GM06990 (cell line): Measurements from ENCODE around the gene ATP2B3.

Source experiments
- DNase-seq: peaks from one replicate; pipeline ENCODE4 v3.0.0-alpha.2; 2011; ENCODE audit not compliant: insufficient read length; ENCODE audit errors: extremely low read depth
- H3K27me3 ChIP-seq: replicated peaks from 2 replicates; pipeline ENCODE4 v1.6.0; 2011; ENCODE audit warnings: low read length; ENCODE audit not compliant: control insufficient read depth, insufficient read depth
- H3K36me3 ChIP-seq: 2 replicates; pipeline ENCODE4 v1.5.1; 2011; ENCODE audit warnings: low read length; ENCODE audit not compliant: control insufficient read depth, insufficient read depth
- H3K4me3 ChIP-seq: replicated peaks from 2 replicates; pipeline ENCODE4 v1.5.1; 2011; ENCODE audit warnings: low read depth, mild to moderate bottlenecking, control low read depth, low read length
- TF ChIP-seq, protein P1 (sequence below): IDR thresholded peaks from 2 replicates; pipeline ENCODE4 v1.5.1; 2011; ENCODE audit warnings: low read length, control low read depth, mild to moderate bottlenecking, inconsistent platforms; ENCODE audit not compliant: insufficient read depth, poor library complexity, severe bottlenecking

ATP2B3 gene

DNA sequence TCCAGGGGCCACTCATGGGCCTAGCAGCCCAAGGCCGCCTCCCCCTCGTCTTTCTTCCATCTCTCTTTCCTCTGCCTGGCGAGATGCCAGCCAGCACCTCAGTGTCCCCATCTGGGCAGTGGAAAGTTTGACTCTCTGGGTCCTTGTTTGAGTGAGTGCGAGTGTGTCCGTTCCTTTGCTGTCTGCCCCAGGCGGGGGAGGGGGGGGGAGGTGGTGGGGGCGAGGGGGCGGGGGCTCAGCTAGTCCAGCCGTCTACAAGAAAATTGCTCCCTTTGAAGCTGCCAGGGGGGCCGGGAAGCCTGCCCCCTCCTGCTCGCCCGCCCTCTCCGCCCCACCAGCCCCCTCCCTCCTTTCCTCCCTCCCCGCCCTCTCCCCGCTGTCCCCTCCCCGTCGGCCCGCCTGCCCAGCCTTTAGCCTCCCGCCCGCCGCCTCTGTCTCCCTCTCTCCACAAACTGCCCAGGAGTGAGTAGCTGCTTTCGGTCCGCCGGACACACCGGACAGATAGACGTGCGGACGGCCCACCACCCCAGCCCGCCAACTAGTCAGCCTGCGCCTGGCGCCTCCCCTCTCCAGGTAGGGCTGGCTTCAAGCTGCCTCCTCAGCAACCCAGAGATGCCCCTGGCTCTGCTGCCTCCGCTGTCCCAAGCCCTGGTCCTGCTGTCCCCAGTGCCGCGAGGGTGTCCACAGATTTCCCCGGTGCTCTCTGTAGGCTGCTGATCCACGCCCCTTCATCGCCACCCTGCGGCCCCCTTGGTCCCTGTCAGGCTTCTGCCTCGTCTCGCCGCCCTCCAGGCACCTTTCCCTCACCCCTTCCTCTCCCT is 22.7 kb upstream of the ATP2B3 start, which contains the start of gene BGN:
BGN (plus strand) TSS at position 440 of the 821 bp plus-strand sequence. CDS start 9,652 bp downstream, outside the sequence.
- Histone ChIP-seq H3K36me3 (no peaks in the 10 kb centered on the region), H3K4me3 (no peak within 1 kb of the TSS), H3K27me3 (no peaks in the 10 kb centered on the region)
- no peak for DNase-seq
- TF ChIP-seq, protein P1, sequence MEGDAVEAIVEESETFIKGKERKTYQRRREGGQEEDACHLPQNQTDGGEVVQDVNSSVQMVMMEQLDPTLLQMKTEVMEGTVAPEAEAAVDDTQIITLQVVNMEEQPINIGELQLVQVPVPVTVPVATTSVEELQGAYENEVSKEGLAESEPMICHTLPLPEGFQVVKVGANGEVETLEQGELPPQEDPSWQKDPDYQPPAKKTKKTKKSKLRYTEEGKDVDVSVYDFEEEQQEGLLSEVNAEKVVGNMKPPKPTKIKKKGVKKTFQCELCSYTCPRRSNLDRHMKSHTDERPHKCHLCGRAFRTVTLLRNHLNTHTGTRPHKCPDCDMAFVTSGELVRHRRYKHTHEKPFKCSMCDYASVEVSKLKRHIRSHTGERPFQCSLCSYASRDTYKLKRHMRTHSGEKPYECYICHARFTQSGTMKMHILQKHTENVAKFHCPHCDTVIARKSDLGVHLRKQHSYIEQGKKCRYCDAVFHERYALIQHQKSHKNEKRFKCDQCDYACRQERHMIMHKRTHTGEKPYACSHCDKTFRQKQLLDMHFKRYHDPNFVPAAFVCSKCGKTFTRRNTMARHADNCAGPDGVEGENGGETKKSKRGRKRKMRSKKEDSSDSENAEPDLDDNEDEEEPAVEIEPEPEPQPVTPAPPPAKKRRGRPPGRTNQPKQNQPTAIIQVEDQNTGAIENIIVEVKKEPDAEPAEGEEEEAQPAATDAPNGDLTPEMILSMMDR = no peak

DNA sequence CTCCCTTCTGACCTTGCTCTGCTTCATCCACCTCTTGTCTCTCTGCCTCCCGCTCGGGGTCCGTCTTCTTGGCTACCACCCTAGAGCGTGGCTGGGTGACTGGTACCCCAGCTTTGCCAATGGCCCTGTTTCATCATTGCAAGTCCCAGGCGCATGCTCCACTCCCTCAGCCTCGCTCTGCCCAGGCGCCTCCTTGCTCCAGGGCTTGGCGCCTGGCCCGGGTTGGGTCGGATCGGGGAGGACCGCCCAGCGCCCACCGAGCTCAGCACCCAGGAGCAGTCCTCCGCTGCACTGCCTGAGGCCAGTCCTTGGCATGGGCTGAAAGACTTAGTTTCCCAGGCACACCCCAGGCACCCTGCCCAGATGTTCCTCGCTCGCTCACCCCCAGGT is 22.1 kb upstream of the ATP2B3 start:
- H3K36me3 ChIP-seq = no peaks in the 10 kb centered on the region
- H3K4me3 ChIP-seq = no peak overlapping the region
- no peaks in the 10 kb centered on the region for H3K27me3 ChIP-seq
- no peak for DNase-seq
- TF ChIP-seq, protein P1 = no peak

DNA sequence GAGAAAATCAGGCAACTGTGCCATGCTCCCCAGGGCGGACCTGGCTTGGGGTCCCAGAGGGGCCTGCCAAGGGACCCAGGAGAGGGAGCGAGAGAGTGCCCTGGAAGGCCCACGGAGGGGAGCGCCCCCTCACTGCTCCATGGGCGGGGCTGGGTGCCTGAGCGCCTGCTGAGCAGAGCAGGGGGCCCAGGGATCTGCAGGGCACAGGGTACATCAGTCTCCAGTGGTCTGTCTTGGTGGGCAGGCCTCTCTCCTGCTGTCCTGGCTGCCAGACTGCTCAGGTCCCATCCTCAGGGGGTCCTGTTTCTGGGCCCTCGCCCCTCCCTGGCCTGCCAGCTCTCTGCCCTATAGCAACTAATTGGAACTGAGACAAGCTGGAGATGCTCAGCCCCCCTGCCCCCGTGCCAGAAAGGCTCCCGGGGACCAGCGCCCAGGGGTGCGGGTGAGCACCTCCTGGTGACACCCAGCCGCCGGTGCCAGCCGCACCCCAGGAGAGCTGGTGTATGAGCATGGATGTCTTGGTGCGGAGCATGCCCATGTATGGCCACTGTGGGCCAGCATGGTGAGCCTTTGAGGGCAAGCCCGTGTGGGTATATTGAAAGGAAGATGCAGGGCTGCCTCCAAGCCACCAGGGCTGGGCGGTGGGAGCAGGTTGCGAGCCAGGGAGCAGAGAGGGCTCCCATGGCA is 21.4 kb upstream of the ATP2B3 start:
- Histone ChIP-seq H3K27me3 (no peaks in the 10 kb centered on the region), H3K36me3 (no peaks in the 10 kb centered on the region), H3K4me3 (no peak overlapping the region)
- DNase-seq = no peak
- TF ChIP-seq, protein P1 = no peak

DNA sequence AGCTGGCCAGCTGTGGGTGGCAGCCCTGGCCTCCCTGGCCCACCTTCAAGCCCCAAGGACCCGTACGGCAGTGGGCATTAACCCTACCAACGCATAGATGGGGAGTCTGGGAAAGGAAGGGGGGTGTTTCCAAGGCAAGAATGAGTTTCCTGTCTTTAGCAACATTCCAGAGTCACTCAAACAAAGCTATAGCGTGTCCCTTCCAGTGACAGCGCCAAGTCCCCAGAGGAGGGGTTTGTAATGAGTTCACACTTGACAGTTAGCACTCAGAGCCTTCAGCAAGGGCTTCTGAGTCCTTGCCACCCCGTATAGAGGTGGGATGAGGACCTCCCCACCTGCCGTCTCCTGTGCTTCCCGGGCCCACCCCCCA is 20.9 kb upstream of the ATP2B3 start:
- DNase-seq = no peak
- TF ChIP-seq, protein P1 = no peak
- Histone ChIP-seq H3K4me3 (no peak overlapping the region), H3K27me3 (no peaks in the 10 kb centered on the region), H3K36me3 (no peaks in the 10 kb centered on the region)

DNA sequence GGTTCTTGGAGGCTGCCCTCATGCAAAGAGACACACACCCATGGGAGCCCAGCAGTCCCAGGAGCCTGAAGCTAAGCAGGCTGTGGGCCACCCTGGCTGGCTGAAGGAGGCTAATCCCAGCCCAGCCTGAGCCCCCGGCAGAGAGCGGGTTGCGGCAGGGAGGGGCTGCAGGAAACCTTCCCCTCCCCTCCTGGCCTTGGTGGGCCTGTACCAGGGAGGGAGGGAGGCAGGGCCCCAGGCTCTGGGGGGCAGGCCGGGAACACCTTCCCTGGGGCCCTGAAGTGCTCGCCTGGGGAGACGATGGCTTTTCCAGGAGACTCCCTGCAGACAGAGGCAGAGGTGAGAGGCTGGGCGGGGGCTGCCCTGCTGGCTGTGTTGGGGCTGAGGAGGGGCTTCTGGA is 19.0 kb upstream of the ATP2B3 start:
- no peak for DNase-seq
- no peaks in the 10 kb centered on the region for H3K27me3 ChIP-seq
- TF ChIP-seq, protein P1 = no peak
- H3K4me3 ChIP-seq = no peak overlapping the region
- H3K36me3 ChIP-seq = no peaks in the 10 kb centered on the region
